ENCODE data around the gene NUTF2.
"Not testable (repeated sequence)": the region's sequence is repeated elsewhere in the genome, so short reads cannot be mapped to it uniquely, and the experiment has no call there.

Gene NUTF2

GRCh38 chr16:67846320-67847063, at the start of gene NUTF2:
NUTF2 (plus strand) TSS chr16:67846933; CDS start chr16:67865131, 18,198 bp downstream.
- DNase-seq: peak; percentile 94

- DNase-seq: no peak
Observed at GRCh38 chr16:67800338-67800926, 46.3 kb upstream of the NUTF2 start.

DNA sequence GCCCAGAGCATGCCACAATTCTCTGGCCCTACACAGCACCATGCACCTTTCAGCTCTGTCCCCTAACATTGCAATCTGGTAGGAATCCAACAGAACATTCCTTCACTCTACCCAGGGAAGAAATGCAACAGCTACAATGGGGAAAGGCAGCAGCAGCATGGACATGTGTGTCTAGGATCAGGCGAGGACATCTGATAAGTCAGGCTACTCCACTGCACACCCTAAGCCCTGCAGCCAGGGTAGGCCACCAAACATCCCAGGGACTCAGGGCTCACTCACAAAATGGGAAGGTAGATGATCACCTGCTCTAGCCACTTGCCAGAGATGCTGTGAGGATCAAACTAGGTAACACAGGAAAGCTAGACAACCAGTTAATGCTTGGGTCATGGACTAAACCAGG, 45.5 kb upstream of the NUTF2 start:
- DNase-seq: no peak

- peak; percentile 6 for DNase-seq
Observed at GRCh38 chr16:67801883-67802282, 44.9 kb upstream of the NUTF2 start.

DNA sequence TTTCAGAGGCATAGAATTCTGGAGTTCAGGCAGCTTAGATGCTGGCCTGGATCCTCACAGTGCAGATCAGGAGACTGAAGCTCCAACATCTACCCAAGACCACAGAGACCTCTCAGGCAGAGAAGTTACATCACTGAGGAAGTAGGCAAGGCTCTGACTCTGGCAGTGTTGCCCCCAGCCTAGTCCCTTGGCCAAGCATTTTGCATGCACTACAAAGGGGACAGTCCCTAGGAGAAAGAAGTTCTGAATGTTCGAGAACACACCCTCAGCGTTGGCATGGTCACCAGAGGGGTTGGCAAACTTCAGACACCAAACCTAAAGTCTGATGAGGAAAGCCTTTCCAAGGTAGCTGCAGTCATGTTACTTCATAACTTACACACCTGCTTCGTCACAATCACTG, 42.8 kb upstream of the NUTF2 start:
- DNase-seq: no peak

DNA sequence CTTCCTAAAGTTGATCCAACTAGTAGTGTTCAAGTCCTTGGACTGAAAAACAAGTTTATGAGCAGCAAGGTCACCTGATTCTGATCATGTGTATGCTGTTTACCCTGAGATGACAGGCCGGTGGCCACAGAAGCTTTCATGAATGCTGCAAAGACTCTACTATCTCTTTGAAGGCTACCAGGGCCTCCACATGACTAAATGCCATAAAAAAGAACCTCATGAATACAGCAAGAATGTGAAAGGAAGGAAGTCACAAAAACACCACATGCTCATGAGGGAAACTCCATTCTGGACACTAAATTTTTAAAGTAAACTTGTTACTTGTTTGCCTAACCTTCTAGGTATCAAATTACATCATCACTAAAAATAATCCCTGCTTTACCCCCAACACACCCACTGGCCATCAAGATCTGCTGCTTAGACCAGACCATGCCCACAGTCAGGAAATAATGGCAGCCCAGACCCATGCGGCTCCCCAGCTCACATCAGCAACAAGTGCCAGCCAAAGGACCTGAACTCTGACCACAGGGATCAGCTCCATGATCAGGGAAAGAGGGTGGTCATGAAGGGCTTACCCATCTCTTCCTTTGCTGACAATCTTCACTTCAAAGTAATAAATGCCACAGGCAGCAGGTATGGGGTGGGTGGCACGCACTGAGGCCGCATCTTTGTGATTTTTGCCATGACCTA, 41.7 kb upstream of the NUTF2 start:
- DNase-seq: no peak

- DNase-seq: no peak
Observed at GRCh38 chr16:67805718-67806427, 40.9 kb upstream of the NUTF2 start.

- peak; percentile 98 for DNase-seq
Observed at GRCh38 chr16:67806428-67807147, 40.1 kb upstream of the NUTF2 start, which contains the start of the genes RANBP10 and TSNAXIP1. RANBP10 (minus strand) TSS chr16:67806560; CDS start chr16:67806536, 24 bp downstream. TSNAXIP1 (plus strand) TSS chr16:67806889; CDS start chr16:67807150, 261 bp downstream.

- DNase-seq: no peak
Observed at GRCh38 chr16:67807148-67807682, 39.5 kb upstream of the NUTF2 start.

DNA sequence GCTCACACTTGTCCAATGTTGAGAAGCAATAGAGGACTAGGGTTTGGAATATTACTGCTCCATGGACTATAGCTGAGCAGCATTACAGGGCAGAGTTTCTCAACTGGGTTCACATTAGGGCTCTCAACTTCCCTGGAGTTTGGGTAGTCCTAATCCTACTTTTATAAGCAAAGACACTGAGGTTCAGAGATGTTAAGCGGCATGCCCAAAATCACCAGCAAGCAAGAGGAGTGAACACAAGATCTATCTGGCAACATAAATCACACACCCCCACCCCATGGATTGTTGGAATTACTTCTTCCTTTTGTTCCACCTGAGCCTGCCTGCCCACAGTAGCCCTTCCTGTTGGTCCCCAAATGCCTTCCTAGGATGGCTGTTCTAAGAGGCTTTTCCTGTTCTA, 34.8 kb upstream of the NUTF2 start:
- DNase-seq: no peak

- no peak for DNase-seq
Observed at GRCh38 chr16:67814567-67814966, 32.2 kb upstream of the NUTF2 start.

DNA sequence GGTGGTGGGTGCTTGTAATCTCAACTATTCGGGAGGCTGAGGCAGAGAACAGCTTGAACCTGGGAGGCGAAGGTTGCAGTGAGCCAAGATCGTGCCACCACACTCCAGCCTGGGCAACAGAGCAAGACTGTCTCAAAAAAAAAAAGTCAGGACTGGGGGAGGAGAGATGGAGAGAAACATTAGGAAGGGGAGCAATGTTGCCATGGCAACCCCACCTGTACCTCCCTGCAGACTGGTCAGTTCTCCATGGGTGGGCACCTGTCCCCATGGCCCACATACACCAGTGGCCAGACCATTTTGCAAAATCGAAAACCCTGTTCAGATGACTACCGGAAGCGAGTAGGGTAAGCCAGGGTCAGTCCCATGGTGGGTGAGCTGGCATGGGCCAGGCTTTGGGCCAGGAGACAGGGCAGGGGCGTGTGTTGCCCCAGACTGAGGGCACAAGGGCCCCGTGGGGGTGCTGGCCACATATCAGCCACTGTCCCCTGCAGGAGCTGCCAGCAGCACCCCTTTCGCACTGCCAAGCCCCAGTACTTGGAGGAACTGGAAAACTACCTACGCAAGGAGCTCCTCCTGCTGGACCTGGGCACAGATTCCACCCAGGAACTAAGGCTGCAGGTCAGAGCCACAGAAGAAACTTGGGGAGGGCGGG, 26.0 kb upstream of the NUTF2 start:
- DNase-seq: no peak

GRCh38 chr16:67822511-67822910, 24.2 kb upstream of the NUTF2 start:
- no peak for DNase-seq

- DNase-seq: no peak
Observed at GRCh38 chr16:67825119-67825518, 21.6 kb upstream of the NUTF2 start.

- no peak for DNase-seq
Observed at GRCh38 chr16:67825906-67826305, 20.8 kb upstream of the NUTF2 start.

DNA sequence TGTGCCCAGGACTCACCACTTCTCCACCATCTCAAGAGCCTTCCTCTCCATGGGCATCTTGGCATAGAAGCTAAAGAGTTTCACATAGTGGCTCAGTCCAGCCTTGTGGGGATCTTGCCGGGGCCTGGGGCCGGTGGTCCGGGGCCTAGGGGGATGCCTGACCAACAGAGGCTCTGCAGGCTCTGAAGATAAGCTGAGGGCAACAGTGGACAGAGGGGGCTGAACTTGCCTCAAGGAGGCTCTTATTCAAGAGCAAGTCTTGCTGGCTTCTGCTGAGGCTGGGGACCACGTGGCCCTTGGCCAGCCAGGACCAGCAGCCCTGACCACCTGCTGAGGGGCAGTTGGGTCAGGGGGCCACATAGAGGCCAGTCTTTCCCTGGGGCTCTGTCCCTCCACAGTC, 18.1 kb upstream of the NUTF2 start:
- no peak for DNase-seq

GRCh38 chr16:67833030-67833414, 13.7 kb upstream of the NUTF2 start:
- DNase-seq: no peak

DNA sequence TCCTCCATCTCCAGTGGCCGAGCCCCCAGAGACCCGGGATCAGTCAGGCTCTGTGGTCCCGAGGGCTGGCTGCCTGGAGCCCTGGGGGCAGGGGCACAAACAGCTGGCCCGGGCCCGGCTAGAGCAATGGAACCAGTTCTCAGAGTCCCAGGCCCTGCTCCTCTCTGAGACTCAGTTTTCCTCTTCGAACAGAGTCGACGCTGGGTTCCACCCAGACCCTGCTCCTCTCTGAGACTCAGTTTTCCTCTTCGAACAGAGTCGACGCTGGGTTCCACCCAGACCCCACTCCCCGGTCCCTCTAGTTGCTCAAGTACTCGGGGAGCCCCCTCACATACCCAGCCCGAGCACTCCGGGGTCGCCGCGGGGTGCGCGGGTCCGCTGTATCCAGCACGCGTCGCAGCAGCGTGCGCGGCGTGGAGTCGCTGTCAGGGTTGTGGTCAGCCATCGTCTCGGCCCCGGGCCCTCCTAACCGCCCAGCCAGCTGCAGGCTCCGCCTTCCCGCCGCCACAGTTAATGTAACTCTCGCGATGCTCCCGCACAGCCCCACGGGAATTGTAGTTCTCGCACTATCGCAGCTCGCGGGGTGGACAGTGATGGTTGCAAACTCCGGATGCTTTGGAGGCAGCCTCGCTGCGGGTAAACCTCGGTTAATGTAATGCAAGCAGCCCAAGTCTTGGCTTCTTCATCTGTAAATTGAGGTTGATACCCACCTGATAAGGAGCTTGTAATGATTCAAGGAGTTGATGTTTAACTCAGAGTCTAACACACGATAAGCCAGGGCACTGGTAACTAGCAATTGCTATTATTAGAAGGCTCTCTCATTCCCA, 13.1 kb upstream of the NUTF2 start:
- DNase-seq: peak; percentile 93

DNA sequence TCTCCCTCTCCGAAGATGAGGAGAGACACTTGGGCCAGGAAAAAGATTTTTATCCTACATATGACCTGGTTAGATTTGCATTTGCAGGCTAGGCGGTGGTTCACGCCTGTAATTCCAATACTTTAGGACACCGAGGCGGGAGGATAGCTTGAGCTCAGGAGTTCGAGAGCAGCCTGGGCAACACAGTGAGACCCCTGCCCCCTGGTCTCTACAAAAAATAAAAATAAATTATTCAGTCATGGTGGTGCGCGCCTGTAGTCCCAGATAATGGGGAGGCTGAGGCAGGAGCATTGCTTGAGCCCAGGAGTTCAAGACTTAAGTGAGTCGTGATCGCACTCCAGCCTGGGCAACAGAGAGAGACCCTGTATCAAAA, 12.5 kb upstream of the NUTF2 start:
- no peak for DNase-seq

- not testable (repeated sequence) for DNase-seq
Observed at GRCh38 chr16:67837190-67837589, 9.5 kb upstream of the NUTF2 start.

- no peak for DNase-seq
Observed at GRCh38 chr16:67837811-67838210, 8.9 kb upstream of the NUTF2 start.
